Tibial artery (tissue), 4 donors: ENCODE results near the gene GGT1.
"Not testable (repeated sequence)": the region's sequence is repeated elsewhere in the genome, so short reads cannot be mapped to it uniquely, and the experiment has no call there.

ENCODE experiments used
- DNase-seq, 2 donors: peaks; one replicate each; pipeline ENCODE4 v3.0.0-alpha.2; 2019
- H3K27ac ChIP-seq, 2 donors: fragments of 200-600 bp; sonication (generic) in 1 of 2; 1 replicate in 1 of 2; 2 replicates in 1 of 2; pipeline ENCODE4 v1.5.1; 2018 to 2019; ENCODE audit warnings: mild to moderate bottlenecking in 1 of 2
- H3K27me3 ChIP-seq, 2 donors: fragments of 200-600 bp; sonication (generic) in 1 of 2; one replicate each; pipeline versions ENCODE4 v1.5.1 to v1.6.0; 2016 to 2019
- H3K36me3 ChIP-seq, 3 donors: fragments of 200-600 bp; sonication (generic) in 2 of 3; one replicate each; pipeline ENCODE4 v1.5.1; 2016 to 2019; ENCODE audit warnings: mild to moderate bottlenecking in 2 of 3
- H3K4me1 ChIP-seq, 4 donors: fragments of 200-600 bp; sonication (generic) in 2 of 4; 1 replicate in 3 of 4; 2 replicates in 1 of 4; pipeline ENCODE4 v1.5.1; 2016 to 2019
- H3K4me3 ChIP-seq, 2 donors: fragments of 200-600 bp; sonication (generic) in 1 of 2; 1 replicate in 1 of 2; 2 replicates in 1 of 2; pipeline ENCODE4 v1.5.1; 2018 to 2019; ENCODE audit warnings: mild to moderate bottlenecking in 2 of 2
- H3K9me3 ChIP-seq, 3 donors: fragments of 200-600 bp; sonication (generic) in 1 of 3; one replicate each; pipeline ENCODE4 v1.5.1; 2016 to 2019
- CTCF ChIP-seq, 2 experiments: fragments of 200-600 bp in 1 of 2; fragments of 450-650 bp in 1 of 2; IDR thresholded peaks; one replicate each; pipeline ENCODE4 v1.5.1; 2017 to 2019; ENCODE audit warnings: antibody characterized with exemption in 2 of 2, mild to moderate bottlenecking in 1 of 2, moderate library complexity in 1 of 2
- intact Hi-C: fragments of 100-400 bp; cut with DNase I; formaldehyde crosslinking; loops from one replicate; pipeline ENCODE4 v1.15.0; 2023; ENCODE audit warnings: low total_unique reads

GGT1 gene

DNA sequence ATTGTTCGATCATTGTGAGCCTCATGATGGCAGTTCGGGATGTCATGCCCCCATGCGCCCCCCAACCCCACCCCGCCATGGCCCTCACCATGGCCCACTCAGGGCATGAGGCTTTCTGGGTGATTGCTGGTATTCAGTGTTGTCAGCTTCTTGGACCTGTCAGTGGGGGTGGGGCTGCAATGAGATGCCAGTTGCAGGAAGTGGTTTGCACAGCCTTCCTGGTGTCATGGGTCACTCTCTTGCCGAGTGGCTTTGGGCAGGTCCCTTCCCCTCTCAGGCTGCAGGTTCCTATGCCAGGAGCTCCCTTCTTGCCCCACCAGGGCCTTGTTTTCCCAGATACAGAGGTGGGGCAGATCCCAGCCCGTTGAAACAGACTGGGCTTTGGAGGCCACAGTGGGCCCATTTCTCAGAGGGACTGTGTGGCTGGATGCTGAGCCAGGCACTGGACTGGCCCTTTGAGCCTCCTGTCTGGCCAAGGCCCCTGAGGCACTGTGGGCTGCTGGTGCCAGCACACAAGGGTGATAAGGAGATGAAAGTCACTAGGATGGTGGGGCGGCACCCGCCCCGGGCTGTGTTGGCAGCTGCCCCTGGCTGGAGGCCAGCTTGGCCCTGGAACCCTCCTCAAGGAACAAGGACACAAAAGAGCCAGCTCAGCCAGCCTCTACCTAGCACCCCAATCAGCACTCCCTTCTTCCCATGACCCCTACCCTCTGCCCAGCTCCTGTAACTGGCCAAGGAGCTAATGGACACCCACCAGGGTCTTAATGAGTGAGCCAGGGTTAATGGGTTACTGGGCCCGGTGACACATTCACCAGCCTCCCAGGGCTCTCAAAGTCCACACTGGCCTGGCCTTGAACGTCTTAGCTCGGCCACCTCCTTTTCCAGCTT is 1.5 kb upstream of the GGT1 start:
- H3K9me3 ChIP-seq = no peaks in the 10 kb centered on the region
- intact Hi-C loops = no loop called here
- TF ChIP-seq CTCF (IDR thresholded peaks at IDR 0.05) = no peak
- peaks cover 0 to 25% (median 2%) of the 10 kb centered on the region in 4 donors for H3K4me1 ChIP-seq
- no peak for DNase-seq
- no peak overlapping the region for H3K4me3 ChIP-seq
- H3K27me3 ChIP-seq = no peaks in the 10 kb centered on the region
- no peaks in the 10 kb centered on the region for H3K36me3 ChIP-seq
- H3K27ac ChIP-seq = no peak overlapping the region

DNA sequence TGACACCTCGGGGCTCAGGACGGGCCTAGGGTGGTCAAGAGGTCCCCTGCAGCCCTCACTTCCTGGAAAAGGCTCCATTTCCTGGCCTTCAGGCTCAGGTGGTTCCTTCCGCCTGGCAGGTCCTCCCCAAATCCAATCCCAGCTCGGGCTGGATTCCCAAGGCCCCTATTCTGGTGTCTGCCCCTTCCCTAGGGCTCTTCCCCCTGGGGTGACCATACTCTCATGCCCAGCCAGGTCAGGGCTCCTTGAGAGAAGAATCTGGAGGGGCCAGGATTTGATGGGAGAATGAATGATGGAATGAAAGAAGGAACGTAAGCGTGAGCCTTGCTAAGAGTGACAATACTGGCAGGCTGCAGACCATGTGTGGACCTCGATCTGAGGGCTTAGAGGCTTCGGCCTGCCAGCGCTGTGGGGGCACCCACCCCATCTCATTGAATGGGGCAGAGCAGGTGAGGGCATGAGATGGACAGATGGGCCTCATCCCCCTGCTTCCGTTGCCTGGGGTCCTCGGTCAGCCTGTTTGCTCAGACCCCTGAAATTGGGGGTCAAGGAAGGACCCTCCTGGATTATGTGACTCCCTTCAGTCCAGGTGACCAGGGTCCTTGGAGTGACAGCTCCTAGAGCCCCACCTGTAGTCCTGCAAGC is 766 bp upstream of the GGT1 start:
- DNase-seq, intact Hi-C loops, H3K4me3 ChIP-seq: not testable (repeated sequence)

GRCh38 chr22:24603770-24604629 is 1.0 kb downstream of the GGT1 start:
- H3K27me3 ChIP-seq, DNase-seq, intact Hi-C loops, H3K27ac ChIP-seq, H3K36me3 ChIP-seq, H3K4me3 ChIP-seq, H3K9me3 ChIP-seq: not testable (repeated sequence)
- peaks cover 0 to 25% (median 2%) of the 10 kb centered on the region in 4 donors for H3K4me1 ChIP-seq

More for the DNA sequence above, 766 bp upstream of the GGT1 start:
- H3K27ac ChIP-seq, H3K36me3 ChIP-seq, H3K27me3 ChIP-seq, H3K9me3 ChIP-seq: not testable (repeated sequence)
- H3K4me1 ChIP-seq = peaks cover 0 to 25% (median 2%) of the 10 kb centered on the region in 4 donors

DNA sequence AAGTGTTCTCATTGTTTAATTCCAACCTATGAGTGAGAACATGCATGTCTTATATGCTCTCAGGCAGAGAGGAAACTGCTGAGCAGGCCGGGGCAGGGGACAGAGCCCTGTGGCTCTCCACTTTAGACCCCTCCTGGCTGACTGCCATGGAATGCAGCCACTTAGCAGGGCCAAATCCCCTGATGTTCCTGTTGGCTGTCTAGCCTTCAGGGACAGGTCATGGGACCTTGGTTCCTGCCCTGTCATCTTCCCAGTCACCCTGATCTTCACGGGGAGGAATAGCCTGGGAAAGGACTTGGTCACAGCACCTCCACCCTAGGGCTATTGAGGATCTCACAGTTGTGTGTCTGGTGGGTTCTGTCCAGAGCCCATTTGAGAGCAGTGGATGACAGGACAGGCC is 3.3 kb downstream of the GGT1 start:
- peaks cover 0 to 18% (median 2%) of the 10 kb centered on the region in 4 donors for H3K4me1 ChIP-seq
- H3K27me3 ChIP-seq, H3K36me3 ChIP-seq, intact Hi-C loops, H3K4me3 ChIP-seq, DNase-seq, H3K9me3 ChIP-seq, H3K27ac ChIP-seq: not testable (repeated sequence)

- not testable (repeated sequence) for H3K27ac ChIP-seq, DNase-seq
Measured at GRCh38 chr22:24607429-24607983, 4.5 kb downstream of the GGT1 start.

GRCh38 chr22:24608327-24608726 is 5.3 kb downstream of the GGT1 start:
- H3K27me3 ChIP-seq, H3K4me1 ChIP-seq, H3K4me3 ChIP-seq, H3K27ac ChIP-seq, DNase-seq, H3K36me3 ChIP-seq, H3K9me3 ChIP-seq, intact Hi-C loops: not testable (repeated sequence)

More at GRCh38 chr22:24607429-24607983, 4.5 kb downstream of the GGT1 start:
- H3K36me3 ChIP-seq, H3K4me3 ChIP-seq, intact Hi-C loops, H3K9me3 ChIP-seq, H3K27me3 ChIP-seq: not testable (repeated sequence)
- H3K4me1 ChIP-seq = peaks cover 0 to 11% (median 2%) of the 10 kb centered on the region in 4 donors

- intact Hi-C loops, DNase-seq, H3K27ac ChIP-seq, H3K4me1 ChIP-seq, H3K9me3 ChIP-seq, H3K4me3 ChIP-seq, H3K27me3 ChIP-seq, H3K36me3 ChIP-seq: not testable (repeated sequence)
Measured at GRCh38 chr22:24609888-24610287, 6.9 kb downstream of the GGT1 start.

GRCh38 chr22:24614794-24615193 is 11.8 kb downstream of the GGT1 start:
- H3K27ac ChIP-seq, H3K4me1 ChIP-seq, H3K36me3 ChIP-seq, DNase-seq, H3K9me3 ChIP-seq, intact Hi-C loops, H3K27me3 ChIP-seq, H3K4me3 ChIP-seq: not testable (repeated sequence)

- H3K4me1 ChIP-seq, DNase-seq, H3K36me3 ChIP-seq, H3K27me3 ChIP-seq, H3K9me3 ChIP-seq, H3K27ac ChIP-seq, intact Hi-C loops, H3K4me3 ChIP-seq: not testable (repeated sequence)
Measured at GRCh38 chr22:24621244-24621643, 18.3 kb downstream of the GGT1 start.

DNA sequence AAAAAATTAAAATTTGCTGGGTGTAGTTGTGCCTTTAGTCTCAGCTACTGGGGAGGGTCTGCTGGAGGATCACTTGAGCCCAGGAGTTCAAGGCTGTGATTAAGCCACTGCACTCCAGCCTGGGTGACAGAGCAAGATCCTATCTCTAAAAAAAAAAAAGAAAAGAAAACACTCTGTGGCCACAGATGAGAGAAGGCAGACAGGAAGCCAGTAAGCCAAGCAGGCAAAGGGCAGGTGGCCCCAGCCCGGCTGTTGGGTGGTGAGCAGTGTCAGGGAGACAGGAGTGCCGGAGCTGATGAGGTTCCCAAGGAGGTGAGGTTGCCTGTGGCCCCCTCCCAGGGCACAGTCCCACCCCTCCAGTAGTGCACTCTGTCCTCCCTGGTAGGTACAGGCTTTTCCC is 19.6 kb downstream of the GGT1 start:
- DNase-seq, intact Hi-C loops, H3K4me1 ChIP-seq, H3K27me3 ChIP-seq, H3K27ac ChIP-seq, H3K9me3 ChIP-seq, H3K36me3 ChIP-seq, H3K4me3 ChIP-seq: not testable (repeated sequence)

GRCh38 chr22:24627911-24628310 is 24.9 kb downstream of the GGT1 start:
- H3K4me1 ChIP-seq, intact Hi-C loops, DNase-seq, H3K9me3 ChIP-seq, H3K4me3 ChIP-seq, H3K27me3 ChIP-seq, H3K27ac ChIP-seq, H3K36me3 ChIP-seq: not testable (repeated sequence)
